ENCODE results near the gene PAK3.

GRCh38 chrX:111131572-111131971, 35.6 kb downstream of the PAK3 start:
- TF ChIP-seq CTCF (IDR thresholded peaks at IDR 0.05) (no peak), POLR2A (IDR thresholded peaks at IDR 0.05) (no peak)

Data from thyroid gland (tissue), 4 donors.